Measurements from ENCODE around the gene GAB3. TPM values are rescaled to one million over a fixed set of nuclear protein-coding genes. Genes with fewer than 3 reads are reported as not detected.
A peak's percentile ranks its signal among the peaks of the same experiment; 100 is the strongest.

The GAB3 gene
- 36.8 TPM for total RNA-seq (2013)
- 10 to 100 TPM in 1 of 3 donors, 1 to 10 TPM in 2; 6.2 to 44.0 (median 9.5) TPM for polyA plus RNA-seq
- 24.4 and 38.1 TPM in 2 replicates for polyA minus RNA-seq
- 10.4 to 42.6 (median 26.2) reads per million in 11 experiments for total RNA-seq

DNA sequence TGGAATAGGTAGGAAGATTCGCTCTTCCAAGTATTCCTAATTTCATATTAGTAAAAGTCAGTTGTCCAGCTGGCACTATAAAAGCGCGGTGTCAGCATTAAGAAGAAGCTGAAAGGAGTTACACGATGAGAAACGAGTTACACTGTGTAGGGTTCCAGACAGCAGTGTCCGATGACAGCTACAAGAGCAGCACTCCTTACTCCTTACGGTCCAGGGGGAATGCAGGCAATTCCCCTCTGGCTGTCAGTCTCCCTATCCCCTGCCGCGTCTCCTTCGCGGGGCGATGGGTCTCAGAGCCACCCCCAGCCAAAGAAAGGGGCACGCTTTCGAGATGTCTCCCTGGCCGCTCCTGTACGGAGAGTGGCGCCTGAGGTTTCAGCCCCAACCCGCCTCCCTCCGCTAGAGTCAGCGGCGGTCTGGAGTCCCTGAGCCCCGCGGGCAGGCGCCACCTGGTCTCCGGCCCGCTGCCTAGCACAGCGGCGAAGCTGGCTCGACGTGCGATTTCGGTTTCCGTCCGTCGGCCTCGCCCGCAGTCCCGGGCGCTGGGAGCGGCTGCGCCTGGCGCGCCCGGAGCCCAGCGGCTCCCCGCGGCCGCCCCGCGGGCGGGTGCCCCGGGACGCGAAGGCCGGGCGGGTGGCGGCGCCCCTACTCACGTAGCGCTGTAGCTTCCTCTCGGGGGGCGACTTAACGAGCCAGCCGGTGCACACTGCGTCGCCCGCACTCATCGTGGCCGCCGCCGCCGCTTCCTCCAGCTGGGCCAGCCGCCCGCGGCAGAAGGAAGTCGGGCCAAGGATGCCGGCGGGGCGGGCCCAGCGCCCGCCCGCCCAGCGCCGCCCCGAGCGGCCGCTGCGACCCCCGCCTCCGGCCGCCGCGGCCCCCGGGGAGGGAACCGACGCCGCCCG is at the start of gene GAB3:
GAB3 (minus strand) TSS at position 777 of the 902 bp plus-strand sequence; CDS start at position 725, 52 bp downstream.
- peak within 1 kb of the TSS; percentile 69 to 93 (median 88) for H3K27ac Mint-ChIP-seq
- under 1% methylated on average over 58 of the region's 98 CpGs for WGBS (ENCODE audit: insufficient coverage)
- Histone ChIP-seq H3K27ac (ENCODE audit: low read depth in 1 of 2, low read length in 2 of 2) (peak within 1 kb of the TSS; percentile 76 to 86), H3K27me3 (ENCODE audit: control insufficient read depth in 2 of 2, insufficient read depth in 2 of 2, low read length in 2 of 2) (no peaks in the 10 kb centered on the region), H3K79me2 (ENCODE audit: insufficient read depth, low read length) (peaks cover 50% of the 10 kb centered on the region), H3K9ac (ENCODE audit: insufficient read depth, low read length, poor library complexity, severe bottlenecking) (peak within 1 kb of the TSS; percentile 77), H2AFZ (ENCODE audit: insufficient read depth, low read depth, low read length, poor library complexity, severe bottlenecking) (peak within 1 kb of the TSS; percentile 76), H3K4me3 (replicated peaks in 1 of 3; ENCODE audit: low read depth in 2 of 3, low read length in 3 of 3) (peak within 1 kb of the TSS; percentile 56 to 82 (median 80)), H3K9me3 (replicated peaks in 1 of 2; ENCODE audit: control insufficient read depth in 1 of 2, insufficient read depth in 1 of 2, low read length in 2 of 2) (no peaks in the 10 kb centered on the region), H4K20me1 (ENCODE audit: insufficient read depth, low read length) (peaks cover 9% of the 10 kb centered on the region), H3K36me3 (replicated peaks in 1 of 2; ENCODE audit: control insufficient read depth in 1 of 2, insufficient read depth in 2 of 2, low read length in 2 of 2) (no peaks in the 10 kb centered on the region), H3K4me2 (replicated peaks; ENCODE audit: extremely low read depth, low read length, poor library complexity, severe bottlenecking) (peak within 1 kb of the TSS; percentile 84), H3K4me1 (ENCODE audit: control insufficient read depth in 1 of 2, insufficient read depth in 2 of 2, low read length in 2 of 2) (peaks cover 32 to 36% of the 10 kb centered on the region in 2 donors)
- DNase-seq = peak in 2 of 3 donors; percentile 38 to 45
- H3K9me3 Mint-ChIP-seq = peaks cover 0 to 4% (median 0%) of the 10 kb centered on the region in 7 donors
- H3K36me3 Mint-ChIP-seq = no peaks in the 10 kb centered on the region
- H3K4me3 Mint-ChIP-seq = peak within 1 kb of the TSS; percentile 86 to 90
- intact Hi-C loops (cut with micrococcal nuclease) = loop anchor here in 1 of 2 donors (5.0 kb wide), 1 partner anchor 33 kb away; no protein-coding TSS in a partner anchor
- peaks cover 0 to 4% (median 0%) of the 10 kb centered on the region in 3 donors for H3K27me3 Mint-ChIP-seq (ENCODE audit: low read depth in 3 of 3)
- TF ChIP-seq CTCF (IDR thresholded peaks at IDR 0.05) = no peak
- peaks cover 38% of the 10 kb centered on the region for H3K4me1 Mint-ChIP-seq

GRCh38 chrX:154799556-154800348 is 48.9 kb upstream of the GAB3 start:
- H3K4me1 Mint-ChIP-seq = peaks cover 78% of the 10 kb centered on the region
- no peaks in the 10 kb centered on the region for H3K9me3 ChIP-seq (replicated peaks in 1 of 2; ENCODE audit: control insufficient read depth in 1 of 2, insufficient read depth in 1 of 2, low read length in 2 of 2)
- no peaks in the 10 kb centered on the region for H3K27me3 ChIP-seq (ENCODE audit: control insufficient read depth in 2 of 2, insufficient read depth in 2 of 2, low read length in 2 of 2)
- no peak overlapping the region for H2AFZ ChIP-seq (ENCODE audit: insufficient read depth, low read depth, low read length, poor library complexity, severe bottlenecking)
- peaks cover 0 to 2% (median 0%) of the 10 kb centered on the region in 3 donors for H3K27me3 Mint-ChIP-seq (ENCODE audit: low read depth in 3 of 3)
- WGBS (ENCODE audit: insufficient coverage) = 80% methylated on average over 1 of the region's 9 CpGs
- H3K9me3 Mint-ChIP-seq = peaks cover 0 to 2% (median 0%) of the 10 kb centered on the region in 7 donors
- peak overlapping the region; percentile 96 to 98 (median 98) for H3K27ac Mint-ChIP-seq
- H3K4me1 ChIP-seq (ENCODE audit: control insufficient read depth in 1 of 2, insufficient read depth in 2 of 2, low read length in 2 of 2) = peaks cover 87 to 94% of the 10 kb centered on the region in 2 donors
- no peak for DNase-seq
- H3K36me3 Mint-ChIP-seq = peaks cover 8 to 26% of the 10 kb centered on the region in 2 donors
- no peak for TF ChIP-seq CTCF (IDR thresholded peaks at IDR 0.05)
- H3K4me3 Mint-ChIP-seq = peak overlapping the region; percentile 55 to 56
- intact Hi-C loops (cut with micrococcal nuclease) = loop anchor here in 1 of 2 donors (5.0 kb wide), 1 partner anchor 37 kb away; the partner anchor contains the start of gene DKC1
- peak overlapping the region in 1 of 3 experiments; percentile 50 for H3K4me3 ChIP-seq (replicated peaks in 1 of 3; ENCODE audit: low read depth in 2 of 3, low read length in 3 of 3)
- H3K27ac ChIP-seq (ENCODE audit: low read depth in 1 of 2, low read length in 2 of 2) = peak overlapping the region; percentile 94 to 100
- H4K20me1 ChIP-seq (ENCODE audit: insufficient read depth, low read length) = no peaks in the 10 kb centered on the region
- H3K4me2 ChIP-seq (replicated peaks; ENCODE audit: extremely low read depth, low read length, poor library complexity, severe bottlenecking) = peak overlapping the region; percentile 55
- H3K9ac ChIP-seq (ENCODE audit: insufficient read depth, low read length, poor library complexity, severe bottlenecking) = peak overlapping the region; percentile 66
- H3K79me2 ChIP-seq (ENCODE audit: insufficient read depth, low read length) = peaks cover 83% of the 10 kb centered on the region
- H3K36me3 ChIP-seq (replicated peaks in 1 of 2; ENCODE audit: control insufficient read depth in 1 of 2, insufficient read depth in 2 of 2, low read length in 2 of 2) = no peaks in the 10 kb centered on the region

All from CD14-positive monocyte (primary cell).